H1 (cell line): ENCODE data around the gene CHD1. TPM values are rescaled to one million over a fixed set of nuclear protein-coding genes. Genes with fewer than 3 reads are reported as not detected.

Experiments used
- CTCF ChIA-PET: fragments of 300-600 bp; sonication (Branson Sonifier 250); formaldehyde crosslinking; loops from one replicate; lab custom pipeline; 2021; ENCODE audit not compliant: partially characterized antibody; lab: Charles Lee
- POLR2A ChIA-PET: fragments of 300-600 bp; sonication (Branson Sonifier 250); formaldehyde crosslinking; loops from one replicate; lab custom pipeline; 2021; ENCODE audit warnings: inconsistent platforms; ENCODE audit not compliant: partially characterized antibody; lab: Charles Lee
- DNase-seq, 2 experiments: peaks; one replicate each; pipeline versions ENCODE4 v3.0.0 to v3.0.0-alpha.2; 2010 to 2022; ENCODE audit warnings: low spot score in 2 of 2, low read depth in 1 of 2, mixed read lengths in 1 of 2
- FAIRE-seq: peaks from 2 replicates; lab custom pipeline; 2011; peaks lifted over from hg19 to GRCh38; lab: Jason Lieb, UNC
- H2AFZ ChIP-seq: 2 replicates; pipeline ENCODE4 v1.8.1; 2012; ENCODE audit warnings: low read length, inconsistent platforms
- H2AK5ac ChIP-seq: 2 replicates; pipeline ENCODE4 v1.6.1; 2013; ENCODE audit warnings: low read depth, low read length
- H2BK120ac ChIP-seq: replicated peaks from 2 replicates; pipeline ENCODE3; 2013; ENCODE audit warnings: low read depth, low read length, inconsistent platforms
- H2BK12ac ChIP-seq: 2 replicates; pipeline ENCODE4 v1.6.1; 2013; ENCODE audit warnings: low read depth, low read length
- H2BK15ac ChIP-seq: 2 replicates; pipeline ENCODE4 v1.6.1; 2013; ENCODE audit warnings: low read length
- H2BK20ac ChIP-seq: 2 replicates; pipeline ENCODE4 v1.6.1; 2013; ENCODE audit warnings: low read length
- H2BK5ac ChIP-seq: 2 replicates; pipeline ENCODE4 v1.6.1; 2013; ENCODE audit warnings: low read depth, low read length
- H3K14ac ChIP-seq: 2 replicates; pipeline ENCODE4 v1.6.1; 2013; ENCODE audit warnings: inconsistent platforms; ENCODE audit not compliant: insufficient read length
- H3K18ac ChIP-seq: 2 replicates; pipeline ENCODE4 v1.6.1; 2013; ENCODE audit warnings: low read length; ENCODE audit errors: extremely low read depth
- H3K23ac ChIP-seq: 2 replicates; pipeline ENCODE4 v1.6.1; 2013; ENCODE audit warnings: inconsistent platforms; ENCODE audit not compliant: insufficient read length
- H3K23me2 ChIP-seq: 2 replicates; pipeline ENCODE4 v1.6.1; 2013; ENCODE audit warnings: low read depth, low read length
- H3K27ac ChIP-seq: 2 replicates; pipeline ENCODE4 v1.6.1; 2011; ENCODE audit warnings: low read depth, low read length, inconsistent platforms
- H3K27me3 ChIP-seq, 4 experiments: replicated peaks in 1 of 4; 1 replicate in 1 of 4; 2 replicates in 3 of 4; pipeline versions ENCODE4 v1.6.1 to v1.8.1; 2011 to 2013; ENCODE audit warnings: low read length in 3 of 4, mild to moderate bottlenecking in 3 of 4, inconsistent platforms in 2 of 4, mixed read lengths in 2 of 4, moderate library complexity in 1 of 4; ENCODE audit not compliant: control insufficient read depth in 3 of 4, insufficient read depth in 3 of 4; ENCODE audit errors: extremely low read depth in 1 of 4
- H3K36me3 ChIP-seq, 4 experiments: 2 replicates each; pipeline versions ENCODE4 v1.6.1 to v1.8.1; 2011 to 2013; ENCODE audit warnings: mild to moderate bottlenecking in 4 of 4, low read length in 3 of 4, moderate library complexity in 2 of 4, control low read depth in 1 of 4, inconsistent platforms in 1 of 4; ENCODE audit not compliant: insufficient read depth in 4 of 4, control insufficient read depth in 2 of 4
- H3K4ac ChIP-seq: replicated peaks from 2 replicates; pipeline ENCODE3; 2013; ENCODE audit warnings: low read length, low read depth, mixed read lengths, inconsistent platforms; ENCODE audit not compliant: insufficient read length
- H3K4me1 ChIP-seq, 4 experiments: replicated peaks in 1 of 4; 1 replicate in 1 of 4; 2 replicates in 3 of 4; pipeline versions ENCODE4 v1.6.1 to v1.8.1; 2011 to 2013; ENCODE audit warnings: low read length in 3 of 4, inconsistent platforms in 2 of 4, mixed read lengths in 1 of 4; ENCODE audit not compliant: insufficient read depth in 4 of 4, control insufficient read depth in 3 of 4
- H3K4me2 ChIP-seq, 2 experiments: 2 replicates each; pipeline versions ENCODE4 v1.6.1 to v1.8.1; 2011 to 2013; ENCODE audit warnings: low read depth in 2 of 2, low read length in 2 of 2, control low read depth in 1 of 2, inconsistent platforms in 1 of 2, mild to moderate bottlenecking in 1 of 2; ENCODE audit not compliant: insufficient read depth in 1 of 2
- H3K4me3 ChIP-seq, 4 experiments: fragments of 200-600, 300-600 bp in 1 of 4; sonication (generic), shearing (Covaris generic), sonication (Bioruptor Twin) in 1 of 4; 2 replicates each; pipeline versions ENCODE4 v1.5.1 to v1.8.1; 2011 to 2016; ENCODE audit warnings: low read length in 4 of 4, low read depth in 3 of 4, control low read depth in 2 of 4, inconsistent platforms in 2 of 4, mild to moderate bottlenecking in 2 of 4, mixed read lengths in 1 of 4, moderate library complexity in 1 of 4; ENCODE audit not compliant: insufficient read depth in 2 of 4; ENCODE audit errors: extremely low read depth in 1 of 4
- H3K56ac ChIP-seq: replicated peaks from 2 replicates; pipeline ENCODE3; 2013; ENCODE audit warnings: low read depth, mild to moderate bottlenecking, mixed read lengths, low read length, inconsistent platforms; ENCODE audit not compliant: insufficient read length
- H3K79me1 ChIP-seq: 2 replicates; pipeline ENCODE4 v1.6.1; 2013; ENCODE audit warnings: low read depth, low read length, control low read depth
- H3K79me2 ChIP-seq, 2 experiments: 2 replicates each; pipeline versions ENCODE4 v1.6.1 to v1.8.1; 2012 to 2013; ENCODE audit warnings: low read length in 2 of 2, mild to moderate bottlenecking in 2 of 2, inconsistent platforms in 1 of 2; ENCODE audit not compliant: insufficient read depth in 2 of 2, control insufficient read depth in 1 of 2
- H3K9ac ChIP-seq, 4 experiments: replicated peaks in 1 of 4; 1 replicate in 1 of 4; 2 replicates in 3 of 4; pipeline versions ENCODE4 v1.6.1 to v1.8.1; 2011 to 2013; ENCODE audit warnings: low read depth in 3 of 4, low read length in 3 of 4, control low read depth in 2 of 4, mild to moderate bottlenecking in 2 of 4, moderate library complexity in 2 of 4, inconsistent platforms in 1 of 4; ENCODE audit errors: extremely low read depth in 1 of 4
- H3K9me3 ChIP-seq, 2 experiments: 2 replicates each; pipeline versions ENCODE4 v1.6.1 to v1.8.1; 2012 to 2013; ENCODE audit warnings: mild to moderate bottlenecking in 2 of 2, moderate library complexity in 2 of 2, control low read depth in 1 of 2, inconsistent platforms in 1 of 2, low read depth in 1 of 2, low read length in 1 of 2, mixed read lengths in 1 of 2; ENCODE audit not compliant: insufficient read depth in 2 of 2
- H4K20me1 ChIP-seq, 2 experiments: replicated peaks in 1 of 2; 2 replicates each; pipeline versions ENCODE3 to v1.8.1; 2011 to 2013; ENCODE audit warnings: inconsistent platforms in 2 of 2, low read length in 2 of 2, mild to moderate bottlenecking in 1 of 2; ENCODE audit not compliant: insufficient read depth in 2 of 2, control insufficient read depth in 1 of 2
- H4K5ac ChIP-seq: 2 replicates; pipeline ENCODE4 v1.6.1; 2013; ENCODE audit warnings: low read length, low read depth, mixed read lengths, inconsistent platforms; ENCODE audit not compliant: insufficient read length
- H4K8ac ChIP-seq: 2 replicates; pipeline ENCODE4 v1.8.0; 2013; ENCODE audit warnings: mild to moderate bottlenecking, moderate library complexity, low read length, inconsistent platforms; ENCODE audit not compliant: insufficient read depth; ENCODE audit errors: extremely low read depth
- H4K91ac ChIP-seq: replicated peaks from 2 replicates; pipeline ENCODE3; 2013; ENCODE audit warnings: low read length, mixed read lengths, inconsistent platforms; ENCODE audit not compliant: insufficient read length
- WGBS, 2 experiments: shearing (Covaris generic) in 1 of 2; methylation state at CpG; one replicate each; pipeline versions ENCODE4 v1.1.6 to v1.1.7; 2013 to 2015; ENCODE audit warnings: low lambda C conversion rate in 2 of 2, mixed read lengths in 2 of 2, inconsistent platforms in 1 of 2, low coverage in 1 of 2, missing lambda C conversion rate in 1 of 2; ENCODE audit not compliant: insufficient replicate concordance in 2 of 2, insufficient coverage in 1 of 2, insufficient read length in 1 of 2; ENCODE audit errors: extremely low coverage in 1 of 2, missing lambda C conversion rate in 1 of 2; 5-methylcytosine and 5-hydroxymethylcytosine counted together
- polyA plus RNA-seq, 7 experiments: library from polyadenylated mRNA; depleted of rRNA in 3 of 7; stranded (reverse) in 5 of 7; unstranded in 2 of 7; fragments of >200 nt in 5 of 7; fragments of 200-250 nt in 2 of 7; gene quantifications; 1 replicate in 5 of 7; 2 replicates in 1 of 7; 4 replicates in 1 of 7; pipeline versions ENCODE4 v1.2.1 to v1.2.3, GENCODE V29; 2011 to 2013; ENCODE audit warnings: missing spikeins in 2 of 7, mixed read lengths in 2 of 7
- total RNA-seq: library from RNA; stranded (reverse); fragmentation: NEBNext Ultra II Directional; extraction: Animal tissue kit (Norgen Biotek cat#: 25700); gene quantifications from 2 replicates; pipeline ENCODE4 v1.2.1, GENCODE V29; 2021

Gene CHD1
- total and polyA plus RNA-seq, 2 of the 8 experiments (the other 6 are each of a cell fraction or from before 2014, with no cell fraction given) = 15.6 to 53.0 TPM

- no peak overlapping the region for H2BK15ac ChIP-seq
- H2AK5ac ChIP-seq = no peak overlapping the region
- no peak overlapping the region for H3K14ac ChIP-seq
- H2BK5ac ChIP-seq = no peak overlapping the region
- 0 out of 8 replicates have a peak, but pooled peaks cover 0 to 3% (median 0%) of the 10 kb centered on the region in 4 experiments for H3K36me3 ChIP-seq
- H3K56ac ChIP-seq = no peak overlapping the region
- POLR2A ChIA-PET = no interaction called here
- H3K27me3 ChIP-seq = no peaks in the 10 kb centered on the region
- H2BK12ac ChIP-seq = no peak overlapping the region
- no peaks in the 10 kb centered on the region for H4K20me1 ChIP-seq
- no peak overlapping the region for H3K23ac ChIP-seq
- no peaks in the 10 kb centered on the region for H3K79me2 ChIP-seq
- H4K91ac ChIP-seq = no peak overlapping the region
- H4K8ac ChIP-seq = no peak overlapping the region
- CTCF ChIA-PET = no interaction called here
- H3K79me1 ChIP-seq = no peaks in the 10 kb centered on the region
- H3K23me2 ChIP-seq = no peaks in the 10 kb centered on the region
- H3K9ac ChIP-seq = no peak overlapping the region
- no peaks in the 10 kb centered on the region for H3K4me1 ChIP-seq
- H3K4me2 ChIP-seq = no peak overlapping the region
- H4K5ac ChIP-seq = no peak overlapping the region
- no peak for DNase-seq
- H3K4ac ChIP-seq = no peak overlapping the region
- no peak for FAIRE-seq
- no peak overlapping the region for H3K4me3 ChIP-seq
- no peak overlapping the region for H2BK20ac ChIP-seq
- H2AFZ ChIP-seq = no peak overlapping the region
- WGBS, 2 experiments = 80% methylated on average over 1 of the region's 1 CpG; no CpG with 5 or more reads in 1 of the 2 experiments
- H3K27ac ChIP-seq = no peak overlapping the region
- no peak overlapping the region for H2BK120ac ChIP-seq
- peaks cover 16 to 30% of the 10 kb centered on the region in 2 experiments for H3K9me3 ChIP-seq
- no peak overlapping the region for H3K18ac ChIP-seq
Observed at GRCh38 chr5:98847054-98847453, 81.8 kb downstream of the CHD1 start.
